ENCODE results near the gene NAGLU.

Gene NAGLU

DNA sequence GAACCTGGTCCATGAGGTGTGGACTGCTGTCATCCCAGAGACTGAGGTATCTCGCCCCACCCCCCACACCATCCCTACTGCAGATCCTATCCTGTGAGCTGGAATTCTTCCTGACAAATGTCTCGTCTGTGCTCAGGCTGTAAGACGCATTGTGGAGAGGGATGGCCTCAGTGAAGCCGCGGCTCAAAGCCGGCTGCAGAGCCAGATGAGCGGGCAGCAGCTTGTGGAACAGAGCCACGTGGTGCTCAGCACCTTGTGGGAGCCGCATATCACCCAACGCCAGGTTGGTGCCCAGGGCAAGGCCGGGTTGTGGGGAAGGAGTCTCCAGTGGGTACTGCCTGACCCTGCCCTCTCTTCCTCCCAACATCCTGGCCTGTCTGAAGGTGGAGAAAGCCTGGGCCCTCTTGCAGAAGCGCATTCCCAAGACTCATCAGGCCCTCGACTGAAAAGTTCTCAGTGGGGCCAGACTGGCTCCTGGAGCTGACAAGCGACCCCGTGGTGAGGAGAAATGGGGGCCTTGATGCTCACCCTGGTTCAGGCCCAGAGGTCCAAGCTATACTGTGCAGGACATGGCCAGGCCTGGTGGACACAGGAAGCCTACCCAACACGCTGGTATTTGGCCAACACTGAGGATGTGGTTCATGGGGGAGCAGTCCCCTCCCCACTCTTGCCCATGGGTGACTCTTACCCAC is 29.6 kb downstream of the NAGLU start:
- DNase-seq (ENCODE audit: low read depth), result no peak

DNA sequence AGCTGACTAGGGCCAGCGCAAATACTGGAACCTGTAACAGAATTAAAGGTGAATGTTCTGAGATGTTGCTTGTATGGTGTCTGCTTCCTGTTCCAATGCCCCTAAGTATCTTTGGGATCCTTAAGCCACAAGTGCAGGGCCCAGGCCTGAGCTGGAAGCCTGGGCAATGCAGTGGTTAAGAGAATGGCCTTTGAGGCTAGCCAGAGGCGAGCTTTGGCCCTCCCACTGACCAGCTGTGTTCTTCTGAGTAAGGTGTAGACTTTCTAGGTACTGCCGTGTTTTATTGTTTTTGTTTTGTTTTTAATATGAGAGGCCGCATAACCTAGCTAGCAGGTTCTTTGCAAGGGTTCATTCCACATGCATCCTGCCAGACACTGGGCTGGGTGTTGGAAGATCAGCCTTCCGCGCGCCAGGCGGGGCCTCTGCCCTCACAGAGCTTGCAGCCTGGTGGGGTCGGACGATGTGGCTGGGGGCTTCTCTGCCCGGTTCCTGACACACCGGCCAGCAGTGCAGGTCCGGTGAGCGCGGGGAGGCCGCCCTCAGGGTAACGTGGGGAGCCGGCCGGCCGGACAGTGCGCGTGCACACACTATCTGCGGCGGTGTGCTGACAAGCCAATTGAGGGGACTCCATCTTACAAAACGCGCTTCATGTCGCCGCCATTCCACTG is 30.3 kb downstream of the NAGLU start:
- DNase-seq (ENCODE audit: low read depth), result no peak

DNA sequence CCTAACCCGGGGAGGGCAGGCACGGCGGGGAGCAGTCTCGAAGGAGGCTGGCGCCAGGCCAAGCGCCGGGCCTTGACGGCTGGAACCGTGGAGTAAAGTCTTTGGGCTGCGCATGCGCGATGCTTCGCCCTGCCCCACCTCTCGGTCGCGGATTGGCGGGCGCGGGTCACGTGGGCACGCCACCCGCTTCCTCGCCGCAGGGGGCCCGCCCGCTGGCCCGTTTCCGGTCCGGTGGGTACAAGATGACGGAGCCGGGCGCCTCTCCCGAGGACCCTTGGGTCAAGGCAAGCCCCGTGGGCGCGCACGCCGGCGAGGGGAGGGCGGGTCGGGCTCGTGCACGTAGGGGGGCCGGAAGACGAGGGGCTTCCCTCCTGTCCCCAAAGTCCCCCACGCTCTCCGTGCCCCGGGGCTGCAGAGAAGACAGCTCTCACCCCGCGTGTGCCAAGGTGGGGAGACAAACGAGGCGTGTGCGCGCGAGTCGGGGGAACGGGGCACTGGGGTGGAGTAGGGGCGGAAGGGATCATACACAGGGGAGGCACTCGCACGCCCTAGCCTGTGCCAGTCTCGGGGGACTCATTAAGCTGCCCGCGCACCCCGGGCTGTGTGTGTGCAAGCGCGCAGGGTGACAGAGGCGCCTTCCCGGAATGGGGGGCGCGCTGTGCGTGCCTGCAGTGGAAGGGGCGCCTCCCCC is 31.0 kb downstream of the NAGLU start, which contains the start of gene MLX:
TSS of gene MLX (plus strand) at position 218 of the 691 bp plus-strand sequence. CDS start at position 243, 25 bp downstream.
- peak; percentile 92 for DNase-seq (ENCODE audit: low read depth)

DNA sequence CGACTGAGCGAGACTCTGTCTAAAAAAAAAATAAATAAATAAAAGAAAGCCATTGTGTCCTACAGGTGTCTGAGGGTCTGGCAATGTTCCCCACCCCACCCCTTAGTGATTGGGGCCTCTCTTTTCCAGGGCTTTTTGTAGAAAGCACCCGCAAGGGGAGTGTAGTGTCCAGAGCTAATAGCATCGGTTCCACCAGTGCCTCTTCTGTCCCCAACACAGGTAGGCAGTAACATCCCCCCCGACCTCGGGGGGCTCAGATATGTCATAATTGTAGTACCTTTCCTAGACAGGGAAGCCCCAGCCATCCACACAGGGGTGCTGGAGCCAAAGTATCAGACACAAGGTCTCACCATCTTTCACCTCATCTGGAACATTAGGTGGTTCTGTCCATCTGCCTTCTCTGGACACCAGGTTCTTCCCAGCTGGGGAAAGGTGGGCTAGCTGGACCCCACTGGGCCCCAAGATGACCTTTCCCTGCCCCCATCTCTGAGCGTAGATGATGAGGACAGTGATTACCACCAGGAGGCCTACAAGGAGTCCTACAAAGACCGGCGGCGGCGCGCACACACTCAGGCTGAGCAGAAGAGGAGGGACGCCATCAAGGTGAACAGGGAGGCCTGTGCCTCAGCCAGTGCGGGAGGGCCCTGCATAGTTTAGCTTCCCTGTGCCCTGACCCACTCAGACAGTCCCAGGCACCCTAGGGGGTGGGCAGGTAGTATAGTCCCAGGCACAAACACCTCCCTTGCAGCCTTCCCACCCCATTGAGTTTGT is 32.5 kb downstream of the NAGLU start:
- DNase-seq (ENCODE audit: low read depth), result no peak

DNA sequence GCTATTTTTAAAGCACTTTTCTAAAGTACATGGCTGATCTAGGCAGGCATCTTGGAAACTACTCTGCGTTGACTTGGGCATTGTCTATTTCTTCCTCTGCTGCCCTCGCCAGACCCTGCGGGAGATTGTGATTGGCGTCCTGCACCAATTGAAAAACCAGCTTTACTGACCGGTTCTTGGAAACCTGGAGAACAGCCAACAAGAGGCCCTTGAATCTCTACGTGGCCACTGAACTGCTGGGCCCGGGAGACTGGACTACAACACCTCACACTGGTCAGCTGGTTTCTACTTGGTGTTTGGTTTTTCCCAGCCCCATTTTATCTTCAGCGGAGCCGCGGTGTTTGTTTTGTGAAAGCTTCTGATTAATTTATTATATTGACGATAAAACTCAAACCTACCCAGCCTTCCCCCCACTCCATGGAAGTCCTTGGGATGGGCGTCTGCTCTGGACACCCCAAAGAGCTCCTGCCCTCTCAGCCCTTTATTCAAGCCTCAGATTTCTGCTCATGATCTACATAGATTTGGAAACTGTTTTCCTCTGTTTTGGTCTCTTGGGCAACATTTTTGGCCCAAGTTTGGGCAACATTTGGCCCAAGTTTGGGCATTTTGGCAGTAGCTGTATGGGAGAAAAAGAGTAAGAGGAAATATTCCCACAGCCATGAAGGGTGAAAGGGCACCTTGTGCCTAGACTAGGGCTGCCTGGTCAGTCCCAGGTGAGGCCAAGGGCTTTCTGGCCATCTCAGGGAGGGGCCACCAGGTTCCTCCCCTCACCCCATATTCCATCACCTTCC is 35.6 kb downstream of the NAGLU start:
- DNase-seq (ENCODE audit: low read depth), result no peak

DNA sequence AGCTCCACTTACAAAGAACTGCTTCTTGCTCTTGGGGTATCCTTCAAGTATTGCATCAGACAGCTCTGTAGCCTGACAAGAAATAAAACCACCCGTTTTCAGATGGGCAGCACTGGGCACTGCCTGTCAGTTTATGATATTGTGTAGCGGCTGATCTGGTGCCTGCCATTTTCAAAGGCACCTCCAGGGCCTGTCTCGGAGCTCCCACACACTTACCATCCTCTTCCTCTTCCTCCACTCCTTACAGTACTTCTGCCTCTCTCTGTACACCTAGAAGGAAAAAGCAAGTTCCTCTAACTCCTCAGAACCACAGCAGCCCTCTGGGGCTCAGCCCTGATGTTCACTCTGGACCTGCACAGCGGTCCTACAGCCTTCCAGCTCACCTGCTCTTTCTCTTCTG is 37.1 kb downstream of the NAGLU start:
- no peak for DNase-seq (ENCODE audit: low read depth)

DNA sequence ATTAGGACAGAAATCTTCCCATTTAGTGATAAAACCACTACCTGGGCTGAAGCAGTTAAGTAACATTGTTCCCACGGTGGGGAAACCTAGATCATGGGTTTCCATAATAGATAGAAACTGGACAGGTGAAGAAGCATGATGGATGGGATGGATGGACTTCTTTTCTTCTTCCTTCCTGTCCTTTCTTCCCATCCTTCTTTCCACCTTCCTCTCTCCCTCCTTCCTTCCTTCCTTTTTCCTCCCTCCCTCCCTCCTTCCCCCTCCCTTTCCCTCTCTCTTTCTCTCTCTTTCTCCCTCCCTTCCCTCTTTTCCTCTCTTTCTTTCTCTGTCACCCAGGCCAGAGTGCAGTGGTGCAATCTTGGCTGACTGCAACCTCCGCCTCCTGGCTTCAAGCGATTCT is 38.4 kb downstream of the NAGLU start:
- DNase-seq (ENCODE audit: low read depth), result no peak

DNA sequence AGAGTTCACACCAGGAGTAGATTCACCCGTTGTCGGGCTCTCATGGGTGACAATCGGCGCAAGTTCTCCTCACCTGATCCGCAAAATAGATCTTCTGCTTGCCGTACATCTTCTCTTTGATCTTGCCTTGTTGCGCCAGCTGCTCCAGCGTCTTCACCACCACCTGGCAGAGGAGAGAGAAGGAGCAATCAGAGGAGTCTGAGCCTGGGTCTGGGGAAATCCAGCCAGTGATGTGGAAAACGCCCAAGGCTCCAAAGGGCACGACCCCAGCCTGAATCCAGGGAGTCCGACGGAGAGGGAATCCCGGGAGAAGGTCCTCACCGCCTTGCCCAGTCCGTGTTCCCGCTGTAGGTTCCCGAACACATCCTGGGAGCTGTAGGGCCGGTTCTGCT is 41.1 kb downstream of the NAGLU start:
- no peak for DNase-seq (ENCODE audit: low read depth)

DNA sequence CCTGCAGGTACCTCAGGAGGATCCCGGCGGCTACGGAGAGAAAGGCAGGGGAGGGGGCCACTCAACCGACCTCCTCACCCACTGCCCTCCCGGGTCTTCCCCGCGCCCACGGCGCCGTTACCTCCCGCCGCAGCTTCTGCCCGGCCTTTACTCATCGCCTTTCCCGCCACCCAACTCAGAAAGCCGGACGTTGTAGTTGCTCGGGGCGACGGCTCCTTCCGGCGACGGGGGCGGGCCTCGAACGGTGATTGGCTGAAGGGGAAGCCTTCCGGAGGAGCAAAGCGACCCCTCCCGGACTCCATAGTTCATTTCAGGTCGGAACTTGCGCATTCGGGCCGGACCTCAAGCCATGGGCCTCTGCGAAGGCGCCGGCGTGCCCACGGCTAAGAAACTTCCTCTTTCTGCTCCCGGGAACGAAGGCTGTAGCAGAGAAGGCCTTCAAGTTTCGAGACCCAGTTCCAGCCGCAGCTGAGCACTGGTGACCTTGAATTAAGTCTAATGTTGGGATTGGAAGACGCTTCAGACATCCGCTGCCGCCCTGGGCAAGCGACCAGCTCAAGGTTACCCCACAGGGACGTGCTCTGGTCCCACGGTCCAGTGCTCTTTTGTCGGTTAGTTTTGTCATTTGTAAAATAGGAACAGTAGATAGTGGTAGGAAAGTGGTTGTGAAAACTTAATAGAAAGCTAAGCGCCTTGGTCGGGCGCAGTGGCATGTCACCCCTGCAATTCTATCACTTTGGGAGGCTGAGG is 41.7 kb downstream of the NAGLU start, which contains the start of gene PSMC3IP:
TSS of gene PSMC3IP (minus strand) at position 198 of the 750 bp plus-strand sequence. CDS start at position 155, 43 bp downstream.
- peak; percentile 92 for DNase-seq (ENCODE audit: low read depth)

DNA sequence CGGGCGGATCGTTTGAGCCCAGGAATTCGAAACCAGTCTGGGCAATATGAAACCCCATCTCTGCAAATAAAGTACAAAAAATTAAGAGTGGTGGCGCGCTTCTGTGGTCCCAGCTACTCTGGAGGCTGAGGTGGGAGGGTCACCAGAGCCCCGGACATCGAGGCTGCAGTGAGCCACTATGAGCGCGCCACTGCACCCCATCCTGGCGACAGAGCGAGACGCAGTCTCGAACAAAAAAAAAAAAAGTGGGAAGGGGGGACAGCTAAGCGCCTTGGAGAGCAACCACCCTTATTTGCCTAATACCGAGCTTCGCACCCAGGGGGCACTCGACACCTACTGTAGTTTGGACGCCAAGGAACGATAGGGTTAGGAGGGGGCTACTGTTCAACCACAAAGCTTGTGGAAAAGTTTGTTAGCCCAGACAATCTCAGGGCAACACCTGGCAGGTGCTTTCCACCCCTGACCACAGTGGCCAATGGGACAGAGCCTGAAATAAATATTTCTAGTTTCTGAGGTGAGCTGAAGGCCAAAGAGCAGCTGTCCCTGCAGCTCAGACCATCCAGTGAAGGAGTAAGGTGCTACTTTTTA is 42.3 kb downstream of the NAGLU start:
- peak; percentile 54 for DNase-seq (ENCODE audit: low read depth)

DNA sequence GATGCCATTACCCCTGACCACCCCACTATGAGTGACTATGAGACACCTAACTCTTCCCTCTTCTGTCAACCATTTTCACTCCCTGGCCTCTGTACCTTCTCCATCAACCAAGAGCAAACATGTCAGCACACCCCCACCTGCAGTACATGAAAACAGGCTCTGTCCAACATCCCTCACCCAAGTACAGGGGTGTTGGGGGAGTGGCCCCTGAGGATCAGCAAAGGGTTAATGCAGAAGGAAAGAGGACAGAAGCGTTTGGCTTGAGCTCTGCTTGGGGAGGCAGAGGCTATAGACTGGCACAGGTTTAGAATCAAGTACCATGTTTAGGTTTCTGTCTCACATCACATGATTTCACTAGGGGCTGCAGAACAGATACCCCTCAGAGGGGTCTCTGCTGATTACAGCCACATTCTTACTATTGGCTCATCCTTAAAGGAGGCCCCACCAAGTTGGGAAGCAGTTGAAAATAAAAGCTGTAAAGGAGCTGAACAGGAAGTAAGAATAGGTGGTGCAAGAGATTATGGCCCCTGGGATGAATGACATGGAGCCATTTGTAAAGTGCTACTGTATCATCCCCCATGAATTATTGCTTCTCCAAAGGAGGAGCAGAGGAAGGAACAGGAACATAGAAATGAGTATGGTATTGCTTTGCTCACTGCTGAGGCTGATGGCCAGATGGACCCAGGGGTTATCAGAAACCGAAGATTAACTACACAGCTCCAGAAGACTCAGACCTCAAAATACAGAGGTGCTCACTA is 43.9 kb downstream of the NAGLU start:
- DNase-seq (ENCODE audit: low read depth), result no peak

DNA sequence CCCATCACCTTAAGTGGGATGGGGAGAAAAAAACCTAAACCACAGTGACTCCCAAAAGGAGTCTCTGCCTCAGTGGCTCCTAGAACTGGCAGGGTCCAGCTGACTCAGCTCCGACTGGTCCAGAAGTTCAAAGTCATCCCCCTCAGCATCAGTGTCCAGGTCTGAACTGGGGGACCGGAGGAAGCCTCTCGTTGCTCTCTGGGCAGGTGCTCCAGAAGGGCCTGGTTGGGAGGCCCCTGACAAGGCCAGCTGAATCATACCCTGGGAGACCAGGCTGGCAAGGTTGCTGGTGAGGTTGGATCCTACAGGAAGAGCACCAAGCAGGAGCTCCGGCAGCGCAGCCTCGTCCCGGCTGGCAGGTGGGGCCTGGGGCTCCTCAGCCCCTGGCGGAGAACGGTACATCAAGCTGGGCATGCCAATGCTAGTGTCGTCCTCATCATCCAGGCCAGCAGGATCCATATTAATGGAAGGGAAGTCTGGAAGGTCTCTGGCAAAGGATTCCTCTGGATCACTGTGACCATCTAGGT is 45.8 kb downstream of the NAGLU start:
- DNase-seq (ENCODE audit: low read depth), result no peak

DNA sequence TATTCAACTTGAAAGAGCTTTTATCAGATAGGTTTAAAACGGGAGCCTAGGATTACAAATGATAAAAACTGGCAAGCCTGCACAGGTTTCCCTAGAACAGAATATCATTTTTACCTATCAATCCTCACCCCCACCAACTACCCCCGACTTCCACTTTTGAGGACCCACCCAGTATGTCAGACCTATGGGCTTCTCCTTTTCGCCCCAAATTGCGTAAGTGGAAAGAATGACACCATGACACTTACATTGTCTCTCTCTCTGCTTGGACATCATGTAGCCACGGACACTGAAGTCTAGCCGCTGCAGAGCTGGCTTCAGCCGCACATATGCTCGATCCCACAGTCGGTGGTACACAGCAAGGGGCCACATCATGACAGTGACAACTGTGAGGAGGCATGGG is 48.8 kb downstream of the NAGLU start:
- DNase-seq (ENCODE audit: low read depth), result no peak

DNA sequence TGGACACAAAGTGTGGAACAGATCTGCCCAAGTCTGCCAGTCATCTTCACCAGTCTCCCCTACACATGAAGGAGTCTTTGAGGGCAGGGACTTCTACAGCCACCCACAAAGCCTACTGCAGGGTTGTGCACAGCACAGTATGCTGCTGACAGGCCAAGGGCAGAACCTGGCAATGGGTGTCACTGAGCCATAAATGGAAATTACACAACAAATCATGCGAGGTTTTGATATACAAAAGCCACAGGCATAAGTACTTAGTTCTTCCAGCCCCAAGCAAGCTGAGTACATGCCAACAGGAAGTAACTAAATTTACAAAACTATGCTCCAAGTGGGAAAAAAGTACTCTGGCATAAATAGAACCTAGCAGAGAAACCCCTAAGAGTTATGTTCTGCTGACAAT is 49.3 kb downstream of the NAGLU start:
- no peak for DNase-seq (ENCODE audit: low read depth)

DNA sequence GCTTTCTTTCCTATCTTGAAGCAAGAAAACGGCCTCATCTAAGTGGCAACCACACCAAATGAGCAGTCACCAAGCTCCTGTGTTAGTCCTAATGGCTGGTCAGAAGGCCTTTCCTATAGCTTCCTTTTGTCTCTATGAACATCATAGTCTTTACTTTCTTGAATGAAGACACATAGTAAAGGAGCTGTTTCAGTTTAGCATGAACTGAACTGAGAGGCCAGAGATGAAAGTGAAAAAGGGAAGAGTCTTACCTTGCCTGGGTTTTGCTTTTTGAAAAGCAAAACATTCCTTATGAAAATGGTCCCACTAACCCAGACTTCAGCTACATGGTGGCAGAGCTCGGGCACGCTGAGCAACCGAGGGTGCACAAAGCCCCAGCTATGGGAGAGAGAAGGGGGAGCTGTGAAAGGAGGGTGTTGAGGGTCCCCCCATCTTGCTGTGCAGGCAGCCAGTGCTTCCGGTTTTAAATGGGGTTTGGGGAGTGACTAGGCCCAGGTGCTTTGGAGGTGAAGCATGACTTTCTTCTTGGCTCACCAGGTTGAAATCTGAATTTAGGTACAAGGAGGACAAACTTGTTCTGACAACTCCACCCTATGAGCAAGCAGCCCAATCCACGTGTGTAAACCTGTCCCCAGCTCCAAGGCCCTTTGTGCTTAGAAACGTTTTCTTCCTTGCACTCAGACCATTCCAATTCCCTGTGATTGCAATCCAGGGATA is 50.6 kb downstream of the NAGLU start:
- no peak for DNase-seq (ENCODE audit: low read depth)

DNA sequence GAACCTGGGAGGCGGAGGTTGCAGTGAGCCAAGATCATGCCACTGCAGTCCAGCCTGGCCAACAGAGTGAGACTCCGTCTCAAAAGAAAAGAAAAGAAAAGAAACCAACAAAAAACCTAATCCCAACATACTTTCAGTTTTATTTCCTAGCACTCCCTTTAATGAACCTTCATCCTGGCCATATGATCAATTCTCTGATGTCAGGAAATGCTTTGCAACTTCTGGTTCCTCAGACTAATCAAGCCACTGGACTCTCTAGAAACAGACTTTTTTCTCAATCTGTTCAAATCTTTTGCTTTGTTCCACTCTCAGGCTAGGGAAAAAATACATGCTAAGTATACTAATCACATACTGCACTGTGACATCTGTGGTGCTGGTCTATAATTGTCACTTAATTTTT is 54.8 kb downstream of the NAGLU start:
- DNase-seq (ENCODE audit: low read depth), result no peak

DNA sequence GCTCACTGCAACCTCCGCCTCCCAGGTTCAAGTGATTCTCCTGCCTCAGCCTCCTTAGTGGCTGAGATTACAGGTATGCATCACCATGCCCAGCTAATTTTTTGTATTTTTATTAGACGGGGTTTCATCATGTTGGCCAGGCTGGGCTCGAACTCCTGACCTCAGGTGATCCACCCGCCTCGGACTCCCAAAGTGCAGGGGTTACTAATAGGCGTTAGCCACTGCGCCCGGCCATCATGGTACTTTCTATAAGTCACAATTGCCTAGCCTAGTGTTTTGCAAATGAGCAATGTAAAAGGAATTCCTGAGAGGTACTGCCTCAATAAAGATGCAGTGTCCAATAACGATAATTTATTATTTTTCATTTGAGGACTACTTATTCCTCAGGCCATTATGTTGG is 55.4 kb downstream of the NAGLU start:
- no peak for DNase-seq (ENCODE audit: low read depth)

Data from stimulated activated CD8-positive, alpha-beta memory T cell treated with anti-CD3 and anti-CD28 coated beads, Interleukin-4, amount 100 ng/mL, for 24 hours (primary cell).